WTC11 (cell line): Measurements from ENCODE around the gene FLCN.

Experiments used
- TEAD4 ChIP-seq: sonication (generic); formaldehyde crosslinking; IDR thresholded peaks from 2 replicates; pipeline ENCODE4 v1.8.0; 2022; ENCODE audit warnings: mild to moderate bottlenecking, missing genetic modification reagents
- ZNF219 ChIP-seq: sonication (generic); formaldehyde crosslinking; IDR thresholded peaks from 2 replicates; pipeline ENCODE4 v1.8.0; 2023; ENCODE audit warnings: missing genetic modification reagents, mild to moderate bottlenecking, borderline replicate concordance
- TF ChIP-seq, protein P1 (sequence below): fragments of 200-600 bp; IDR thresholded peaks from 2 replicates; pipeline ENCODE4 v1.8.0; 2022; ENCODE audit warnings: antibody characterized with exemption
- TF ChIP-seq, protein P2 (sequence below): sonication (generic); formaldehyde crosslinking; IDR thresholded peaks from 2 replicates; pipeline ENCODE4 v1.8.0; 2022; ENCODE audit warnings: mild to moderate bottlenecking, missing genetic modification reagents
- TF ChIP-seq, protein P3 (sequence below): sonication (generic); formaldehyde crosslinking; IDR thresholded peaks from 2 replicates; pipeline ENCODE4 v1.8.1; 2023; ENCODE audit warnings: mild to moderate bottlenecking, missing genetic modification reagents
- TF ChIP-seq, protein P4 (sequence below): fragments of 250-450 bp; sonication (Bioruptor Pico); IDR thresholded peaks from 2 replicates; pipeline ENCODE4 v1.8.0; 2021; ENCODE audit warnings: mild to moderate bottlenecking

DNA sequence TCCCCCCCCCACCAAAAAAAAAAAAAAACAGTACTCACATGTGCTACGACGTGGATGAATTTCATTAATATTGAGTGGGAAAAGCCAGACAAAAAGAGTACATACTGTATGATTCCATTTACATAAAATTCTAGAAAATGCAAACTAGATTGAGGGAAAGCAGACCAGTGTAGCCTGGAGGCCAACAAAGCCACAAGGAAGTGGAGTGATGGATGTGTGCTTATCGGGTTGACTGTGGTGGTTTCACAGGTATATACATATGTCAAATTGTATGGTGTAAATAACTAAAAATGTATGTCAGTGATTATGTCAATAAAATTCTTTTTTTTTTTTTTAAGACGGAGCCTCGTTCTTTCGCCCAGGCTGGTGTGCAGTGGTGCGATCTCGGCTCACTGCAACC lies 29.0 kb downstream of the FLCN start:
- TF ChIP-seq ZNF219 (CRISPR knock-in tag) (no peak), TEAD4 (CRISPR knock-in tag) (no peak)
- TF ChIP-seq, protein P1, sequence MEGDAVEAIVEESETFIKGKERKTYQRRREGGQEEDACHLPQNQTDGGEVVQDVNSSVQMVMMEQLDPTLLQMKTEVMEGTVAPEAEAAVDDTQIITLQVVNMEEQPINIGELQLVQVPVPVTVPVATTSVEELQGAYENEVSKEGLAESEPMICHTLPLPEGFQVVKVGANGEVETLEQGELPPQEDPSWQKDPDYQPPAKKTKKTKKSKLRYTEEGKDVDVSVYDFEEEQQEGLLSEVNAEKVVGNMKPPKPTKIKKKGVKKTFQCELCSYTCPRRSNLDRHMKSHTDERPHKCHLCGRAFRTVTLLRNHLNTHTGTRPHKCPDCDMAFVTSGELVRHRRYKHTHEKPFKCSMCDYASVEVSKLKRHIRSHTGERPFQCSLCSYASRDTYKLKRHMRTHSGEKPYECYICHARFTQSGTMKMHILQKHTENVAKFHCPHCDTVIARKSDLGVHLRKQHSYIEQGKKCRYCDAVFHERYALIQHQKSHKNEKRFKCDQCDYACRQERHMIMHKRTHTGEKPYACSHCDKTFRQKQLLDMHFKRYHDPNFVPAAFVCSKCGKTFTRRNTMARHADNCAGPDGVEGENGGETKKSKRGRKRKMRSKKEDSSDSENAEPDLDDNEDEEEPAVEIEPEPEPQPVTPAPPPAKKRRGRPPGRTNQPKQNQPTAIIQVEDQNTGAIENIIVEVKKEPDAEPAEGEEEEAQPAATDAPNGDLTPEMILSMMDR: no peak
- TF ChIP-seq, protein P2, sequence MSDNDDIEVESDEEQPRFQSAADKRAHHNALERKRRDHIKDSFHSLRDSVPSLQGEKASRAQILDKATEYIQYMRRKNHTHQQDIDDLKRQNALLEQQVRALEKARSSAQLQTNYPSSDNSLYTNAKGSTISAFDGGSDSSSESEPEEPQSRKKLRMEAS (CRISPR knock-in tag): no peak
- TF ChIP-seq, protein P3, sequence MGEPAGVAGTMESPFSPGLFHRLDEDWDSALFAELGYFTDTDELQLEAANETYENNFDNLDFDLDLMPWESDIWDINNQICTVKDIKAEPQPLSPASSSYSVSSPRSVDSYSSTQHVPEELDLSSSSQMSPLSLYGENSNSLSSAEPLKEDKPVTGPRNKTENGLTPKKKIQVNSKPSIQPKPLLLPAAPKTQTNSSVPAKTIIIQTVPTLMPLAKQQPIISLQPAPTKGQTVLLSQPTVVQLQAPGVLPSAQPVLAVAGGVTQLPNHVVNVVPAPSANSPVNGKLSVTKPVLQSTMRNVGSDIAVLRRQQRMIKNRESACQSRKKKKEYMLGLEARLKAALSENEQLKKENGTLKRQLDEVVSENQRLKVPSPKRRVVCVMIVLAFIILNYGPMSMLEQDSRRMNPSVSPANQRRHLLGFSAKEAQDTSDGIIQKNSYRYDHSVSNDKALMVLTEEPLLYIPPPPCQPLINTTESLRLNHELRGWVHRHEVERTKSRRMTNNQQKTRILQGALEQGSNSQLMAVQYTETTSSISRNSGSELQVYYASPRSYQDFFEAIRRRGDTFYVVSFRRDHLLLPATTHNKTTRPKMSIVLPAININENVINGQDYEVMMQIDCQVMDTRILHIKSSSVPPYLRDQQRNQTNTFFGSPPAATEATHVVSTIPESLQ: no peak
- TF ChIP-seq, protein P4, sequence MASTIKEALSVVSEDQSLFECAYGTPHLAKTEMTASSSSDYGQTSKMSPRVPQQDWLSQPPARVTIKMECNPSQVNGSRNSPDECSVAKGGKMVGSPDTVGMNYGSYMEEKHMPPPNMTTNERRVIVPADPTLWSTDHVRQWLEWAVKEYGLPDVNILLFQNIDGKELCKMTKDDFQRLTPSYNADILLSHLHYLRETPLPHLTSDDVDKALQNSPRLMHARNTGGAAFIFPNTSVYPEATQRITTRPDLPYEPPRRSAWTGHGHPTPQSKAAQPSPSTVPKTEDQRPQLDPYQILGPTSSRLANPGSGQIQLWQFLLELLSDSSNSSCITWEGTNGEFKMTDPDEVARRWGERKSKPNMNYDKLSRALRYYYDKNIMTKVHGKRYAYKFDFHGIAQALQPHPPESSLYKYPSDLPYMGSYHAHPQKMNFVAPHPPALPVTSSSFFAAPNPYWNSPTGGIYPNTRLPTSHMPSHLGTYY (CRISPR knock-in tag): no peak
